Activated naive CD4-positive, alpha-beta T cell treated with anti-CD3 and anti-CD28 coated beads, Interleukin-2, amount 50 U/mL, for 24 hours (primary cell): ENCODE measurements around the gene PLXNA2.

Experiments
- H3K27ac Mint-ChIP-seq: one replicate; pipeline ENCODE4 v1.8.0; 2021; ENCODE audit warnings: mild to moderate bottlenecking, mixed read lengths
- H3K27me3 Mint-ChIP-seq: one replicate; pipeline ENCODE4 v1.8.0; 2021; ENCODE audit warnings: mixed read lengths
- H3K36me3 Mint-ChIP-seq: one replicate; pipeline ENCODE4 v1.8.0; 2021; ENCODE audit warnings: mixed read lengths
- H3K4me1 Mint-ChIP-seq: one replicate; pipeline ENCODE4 v1.8.0; 2021; ENCODE audit warnings: mixed read lengths
- H3K4me3 Mint-ChIP-seq: one replicate; pipeline ENCODE4 v1.8.0; 2021; ENCODE audit warnings: mild to moderate bottlenecking, mixed read lengths
- H3K9me3 Mint-ChIP-seq: one replicate; pipeline ENCODE4 v1.8.0; 2021; ENCODE audit warnings: mixed read lengths

PLXNA2 gene

DNA sequence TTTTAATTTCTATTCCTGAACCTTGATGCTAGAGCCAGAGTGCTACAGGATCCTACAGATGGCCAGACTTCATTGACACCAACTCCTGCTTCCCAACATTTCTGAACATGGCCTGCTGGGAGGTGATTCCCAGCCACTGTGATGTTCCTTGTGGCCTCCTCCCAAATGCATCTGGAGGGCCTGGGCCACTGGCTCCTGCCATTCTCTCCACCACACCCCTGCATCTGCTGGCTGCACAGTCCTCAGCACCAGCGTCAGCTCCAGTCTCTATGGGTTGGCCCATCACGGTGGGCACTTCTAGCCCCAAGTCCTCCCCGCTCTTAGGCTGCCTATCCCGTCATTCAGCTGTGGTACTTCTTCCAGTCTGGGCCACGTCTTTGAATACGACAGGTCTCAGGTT, 242.1 kb downstream of the PLXNA2 start:
- Mint-ChIP-seq H3K36me3 (no peaks in the 10 kb centered on the region), H3K27ac (no peak overlapping the region), H3K27me3 (no peaks in the 10 kb centered on the region), H3K4me3 (no peak overlapping the region), H3K9me3 (no peaks in the 10 kb centered on the region), H3K4me1 (no peaks in the 10 kb centered on the region)

- Mint-ChIP-seq H3K27ac (no peak overlapping the region), H3K9me3 (no peaks in the 10 kb centered on the region), H3K4me3 (no peak overlapping the region), H3K36me3 (no peaks in the 10 kb centered on the region), H3K27me3 (no peaks in the 10 kb centered on the region), H3K4me1 (no peaks in the 10 kb centered on the region)
These were observed 243.7 kb downstream of the PLXNA2 start for GRCh38 chr1:208000504-208000903.

DNA sequence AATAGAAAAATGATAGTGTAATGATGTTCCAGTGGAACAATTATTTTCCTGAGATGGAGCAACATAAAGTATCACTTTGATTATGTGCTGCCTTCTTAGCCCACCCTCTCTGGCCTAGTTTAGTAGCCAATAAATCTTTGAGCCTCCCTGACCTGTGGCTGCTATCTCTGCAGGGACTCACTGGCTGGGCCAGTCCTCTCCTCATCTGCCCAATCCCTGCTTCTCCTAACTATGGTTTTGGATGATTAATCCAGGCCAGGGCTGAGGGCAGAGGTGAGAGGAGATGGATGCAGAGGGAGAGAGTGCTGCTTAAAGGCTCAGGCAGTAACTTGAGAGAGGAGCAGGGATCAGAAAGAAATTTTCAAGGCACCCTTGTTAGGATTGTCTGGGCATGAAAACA, 244.2 kb downstream of the PLXNA2 start:
- no peak overlapping the region for H3K27ac Mint-ChIP-seq
- no peaks in the 10 kb centered on the region for H3K4me1 Mint-ChIP-seq
- no peaks in the 10 kb centered on the region for H3K36me3 Mint-ChIP-seq
- no peaks in the 10 kb centered on the region for H3K27me3 Mint-ChIP-seq
- no peaks in the 10 kb centered on the region for H3K9me3 Mint-ChIP-seq
- H3K4me3 Mint-ChIP-seq, result no peak overlapping the region

DNA sequence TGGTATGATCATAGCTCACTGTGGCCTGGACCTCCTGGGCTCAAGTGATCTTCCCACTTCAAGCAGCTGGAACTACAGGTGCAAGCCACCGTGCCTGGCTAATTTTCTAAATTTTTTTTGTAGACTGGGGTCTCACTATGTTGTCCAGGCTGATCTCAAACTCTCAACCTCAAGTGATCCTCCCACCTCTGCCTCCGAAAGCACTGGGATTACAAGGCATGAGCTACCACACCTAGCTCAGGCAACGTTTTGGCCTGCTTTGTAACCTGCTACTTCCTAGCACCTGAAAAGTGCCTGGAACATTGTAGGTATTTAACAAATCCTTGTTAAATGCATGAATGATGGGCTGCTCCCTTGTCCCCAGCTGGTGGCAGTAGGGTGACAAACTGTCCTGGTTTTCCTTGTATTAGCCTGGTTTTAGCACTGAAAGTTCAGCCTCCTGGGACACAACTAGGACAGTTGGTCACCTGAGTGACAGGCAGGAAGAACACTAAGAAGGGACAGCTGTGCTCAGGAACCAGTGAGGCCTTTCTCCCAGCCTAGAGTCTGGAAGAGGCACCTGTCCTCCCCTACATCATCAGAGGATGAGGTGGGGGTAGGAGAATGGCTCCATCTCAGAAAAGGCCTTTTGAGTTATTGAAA, 244.8 kb downstream of the PLXNA2 start:
- no peak overlapping the region for H3K27ac Mint-ChIP-seq

DNA sequence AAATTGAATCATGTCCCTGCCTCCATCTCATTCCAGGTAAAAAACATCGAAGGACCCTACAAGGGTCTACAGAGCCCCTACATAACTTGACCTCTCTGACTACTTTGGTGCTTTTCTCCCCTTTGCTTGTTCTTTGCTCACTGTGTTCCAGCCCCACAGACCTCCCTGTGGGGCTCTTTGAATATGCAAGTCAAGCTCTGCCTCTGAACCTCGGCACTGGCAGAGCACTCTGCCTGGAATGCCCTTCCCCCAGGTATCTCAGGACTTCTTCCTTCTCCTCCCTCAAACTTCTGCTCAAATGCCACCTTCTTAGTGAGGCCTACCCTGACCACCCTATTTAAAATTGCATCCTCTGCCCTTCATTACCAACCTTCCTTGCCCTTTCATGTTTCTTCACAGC, 245.5 kb downstream of the PLXNA2 start:
- Mint-ChIP-seq H3K4me1 (no peaks in the 10 kb centered on the region), H3K36me3 (no peaks in the 10 kb centered on the region), H3K9me3 (no peaks in the 10 kb centered on the region), H3K4me3 (no peak overlapping the region), H3K27ac (no peak overlapping the region), H3K27me3 (peaks cover 1% of the 10 kb centered on the region)

More for the DNA sequence above, 244.8 kb downstream of the PLXNA2 start:
- H3K27me3 Mint-ChIP-seq, result no peaks in the 10 kb centered on the region
- no peaks in the 10 kb centered on the region for H3K4me1 Mint-ChIP-seq
- no peaks in the 10 kb centered on the region for H3K36me3 Mint-ChIP-seq
- H3K9me3 Mint-ChIP-seq, result no peaks in the 10 kb centered on the region
- H3K4me3 Mint-ChIP-seq, result no peak overlapping the region

DNA sequence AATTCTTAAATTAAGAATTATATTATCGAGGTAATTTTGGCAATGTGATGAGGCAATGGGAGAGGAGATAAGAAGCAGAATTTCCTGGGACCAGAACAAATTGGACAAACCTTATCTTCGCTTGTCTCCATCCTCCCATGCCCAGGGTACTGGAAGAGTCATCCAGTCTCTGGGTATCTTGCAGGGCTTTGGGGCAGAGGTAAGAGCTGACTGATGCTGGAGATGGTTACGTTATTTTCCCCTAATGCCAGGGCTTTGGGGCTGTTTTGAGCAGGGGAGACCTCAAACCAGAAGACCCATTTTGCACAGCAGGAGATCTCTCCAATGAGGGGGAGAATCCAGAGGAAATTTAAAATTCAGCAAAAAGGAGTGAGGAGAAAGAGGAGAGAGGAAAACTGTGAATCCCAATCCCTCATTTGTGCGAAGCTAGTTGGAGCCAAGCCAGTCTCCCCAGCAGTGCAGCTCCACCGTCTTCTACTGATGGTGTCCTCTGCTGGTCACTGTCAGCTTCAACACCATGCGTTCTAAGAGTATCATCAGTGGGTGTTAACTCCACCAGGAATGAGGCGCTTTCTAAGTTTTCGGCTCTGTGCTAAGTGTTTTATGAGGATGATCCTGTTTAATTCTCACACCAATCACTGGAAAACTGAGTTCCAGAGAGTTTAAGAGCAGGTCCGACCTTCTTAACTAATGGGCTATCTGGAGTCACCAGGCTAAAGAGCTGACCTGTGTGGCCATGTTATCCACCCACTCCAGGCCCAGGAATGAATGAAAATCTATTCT, 246.5 kb downstream of the PLXNA2 start:
- Mint-ChIP-seq H3K36me3 (no peaks in the 10 kb centered on the region), H3K4me1 (no peaks in the 10 kb centered on the region), H3K27me3 (peaks cover 3% of the 10 kb centered on the region), H3K4me3 (no peak overlapping the region), H3K9me3 (no peaks in the 10 kb centered on the region), H3K27ac (no peak overlapping the region)

GRCh38 chr1:207996636-207997035, 247.5 kb downstream of the PLXNA2 start:
- no peak overlapping the region for H3K27ac Mint-ChIP-seq
- no peaks in the 10 kb centered on the region for H3K4me1 Mint-ChIP-seq
- no peak overlapping the region for H3K4me3 Mint-ChIP-seq
- no peaks in the 10 kb centered on the region for H3K36me3 Mint-ChIP-seq
- H3K9me3 Mint-ChIP-seq, result no peaks in the 10 kb centered on the region
- peaks cover 3% of the 10 kb centered on the region for H3K27me3 Mint-ChIP-seq

- peaks cover 3% of the 10 kb centered on the region for H3K27me3 Mint-ChIP-seq
- no peak overlapping the region for H3K4me3 Mint-ChIP-seq
- H3K4me1 Mint-ChIP-seq, result no peaks in the 10 kb centered on the region
- no peaks in the 10 kb centered on the region for H3K9me3 Mint-ChIP-seq
- H3K36me3 Mint-ChIP-seq, result no peaks in the 10 kb centered on the region
- H3K27ac Mint-ChIP-seq, result no peak overlapping the region
These were observed 248.6 kb downstream of the PLXNA2 start for GRCh38 chr1:207995576-207995975.

DNA sequence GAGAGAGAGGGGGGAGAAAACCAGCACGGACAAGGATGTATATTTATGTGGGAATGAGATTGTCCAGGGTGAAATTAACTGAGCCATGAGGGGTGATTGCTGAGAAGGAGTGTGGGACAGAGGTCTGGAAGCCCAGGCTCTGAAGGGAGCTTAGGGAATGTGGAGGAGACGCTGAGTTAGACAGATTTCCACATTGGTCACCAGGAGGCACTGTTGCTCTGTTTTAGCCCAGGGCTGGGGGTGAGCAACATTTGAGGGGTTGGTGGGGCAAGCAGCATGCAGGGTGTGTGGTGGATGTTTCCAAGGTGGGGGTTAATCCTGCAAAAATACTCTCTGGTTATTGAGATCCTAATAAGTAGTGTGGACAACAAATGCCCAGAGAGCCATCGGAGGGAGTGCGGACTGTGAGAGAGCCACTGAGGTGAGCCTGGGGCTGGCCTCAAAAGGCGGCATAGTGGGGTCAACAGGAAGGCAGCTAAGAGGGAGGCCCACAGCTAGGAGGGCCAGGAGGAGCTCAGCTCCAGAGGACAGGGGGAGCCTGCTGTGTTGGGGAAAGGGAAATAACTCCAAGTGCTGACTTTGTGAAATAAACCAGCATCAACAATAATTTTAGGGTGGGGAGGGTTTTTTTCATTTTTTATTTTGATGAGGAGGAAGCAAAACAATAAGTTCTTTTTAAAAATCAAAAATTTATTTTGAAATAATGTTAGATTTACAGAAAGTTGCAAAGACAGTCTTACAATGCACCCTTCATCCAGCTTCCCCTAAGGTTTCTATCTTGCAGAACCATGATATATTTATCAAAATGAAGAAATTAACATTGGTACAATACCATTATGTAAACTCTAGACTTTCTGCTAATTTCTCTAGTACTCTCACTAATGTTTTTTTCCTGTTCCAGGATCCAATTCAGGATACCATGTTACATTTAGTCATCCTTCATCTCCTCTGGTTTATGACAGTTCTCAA, 250.4 kb downstream of the PLXNA2 start:
- Mint-ChIP-seq H3K4me3 (no peak overlapping the region), H3K27ac (no peak overlapping the region), H3K27me3 (peaks cover 7% of the 10 kb centered on the region), H3K4me1 (no peaks in the 10 kb centered on the region), H3K9me3 (no peaks in the 10 kb centered on the region), H3K36me3 (no peaks in the 10 kb centered on the region)

DNA sequence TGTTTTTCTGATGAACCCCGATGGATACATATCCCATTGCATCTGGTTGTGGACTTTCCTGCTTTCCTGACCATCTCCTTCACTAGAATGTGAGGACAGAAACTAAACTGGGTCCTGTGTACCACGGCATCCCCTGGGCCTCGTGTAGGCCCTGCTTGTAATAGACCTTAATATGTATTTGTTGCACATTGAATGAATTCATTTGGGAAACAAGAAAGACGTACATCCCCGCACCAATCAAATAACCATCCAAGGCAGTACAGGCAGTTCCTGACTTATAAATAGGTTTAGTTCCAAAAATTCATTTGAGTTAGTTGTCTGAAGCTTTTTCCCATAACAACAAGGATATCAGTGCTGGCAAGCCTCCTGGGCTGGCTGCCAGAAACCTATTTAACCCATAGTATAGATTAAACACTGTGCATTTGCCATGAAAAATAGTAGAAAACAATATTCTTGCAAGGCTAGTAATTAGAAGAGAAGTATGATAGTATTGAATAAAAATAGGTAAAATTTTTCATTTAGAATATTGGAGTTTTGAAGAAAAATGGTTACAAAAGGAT, 251.4 kb downstream of the PLXNA2 start:
- Mint-ChIP-seq H3K4me1 (no peaks in the 10 kb centered on the region), H3K36me3 (no peaks in the 10 kb centered on the region), H3K27me3 (peaks cover 7% of the 10 kb centered on the region), H3K9me3 (no peaks in the 10 kb centered on the region), H3K4me3 (no peak overlapping the region), H3K27ac (no peak overlapping the region)

- H3K4me3 Mint-ChIP-seq, result no peak overlapping the region
- H3K9me3 Mint-ChIP-seq, result no peaks in the 10 kb centered on the region
- no peaks in the 10 kb centered on the region for H3K36me3 Mint-ChIP-seq
- H3K27ac Mint-ChIP-seq, result no peak overlapping the region
- H3K4me1 Mint-ChIP-seq, result no peaks in the 10 kb centered on the region
- H3K27me3 Mint-ChIP-seq, result peaks cover 7% of the 10 kb centered on the region
These were observed 252.6 kb downstream of the PLXNA2 start for GRCh38 chr1:207991583-207992026.

DNA sequence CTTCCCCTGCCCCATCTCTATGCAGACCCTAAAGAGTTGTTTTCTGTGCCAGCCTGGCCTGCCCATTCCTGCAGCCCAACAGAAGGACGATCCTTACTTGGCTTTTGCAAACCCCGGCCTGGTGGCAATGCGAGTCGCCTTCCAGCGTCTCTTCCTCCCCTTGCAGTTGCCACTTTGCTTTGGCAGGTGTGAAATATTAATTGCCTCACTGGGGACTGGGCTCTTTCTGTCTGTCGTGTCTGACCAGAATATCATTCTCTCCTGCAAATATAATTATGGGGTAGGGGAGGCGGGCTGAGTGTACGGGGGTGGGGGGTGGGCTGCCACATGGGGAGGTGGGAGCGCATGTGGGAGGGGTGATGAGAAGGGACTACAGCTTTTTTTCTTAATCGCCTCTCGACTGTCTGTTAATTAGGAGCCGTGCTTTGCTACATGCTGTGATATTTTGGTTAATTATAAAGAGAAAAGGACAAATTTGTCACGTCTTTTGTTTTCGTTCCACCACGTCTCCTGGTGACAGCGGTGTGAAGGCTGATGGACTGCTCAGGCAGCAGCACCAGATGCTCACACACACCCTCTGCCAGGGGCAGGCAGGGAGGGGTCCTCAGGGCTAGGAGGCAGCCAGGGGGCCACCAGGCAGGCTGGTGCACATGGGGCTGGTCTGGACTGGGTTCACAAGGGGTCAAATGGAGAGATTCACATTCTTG, 253.2 kb downstream of the PLXNA2 start:
- Mint-ChIP-seq H3K4me1 (no peaks in the 10 kb centered on the region), H3K9me3 (no peaks in the 10 kb centered on the region), H3K36me3 (no peaks in the 10 kb centered on the region), H3K27ac (no peak overlapping the region), H3K27me3 (peaks cover 7% of the 10 kb centered on the region), H3K4me3 (no peak overlapping the region)

DNA sequence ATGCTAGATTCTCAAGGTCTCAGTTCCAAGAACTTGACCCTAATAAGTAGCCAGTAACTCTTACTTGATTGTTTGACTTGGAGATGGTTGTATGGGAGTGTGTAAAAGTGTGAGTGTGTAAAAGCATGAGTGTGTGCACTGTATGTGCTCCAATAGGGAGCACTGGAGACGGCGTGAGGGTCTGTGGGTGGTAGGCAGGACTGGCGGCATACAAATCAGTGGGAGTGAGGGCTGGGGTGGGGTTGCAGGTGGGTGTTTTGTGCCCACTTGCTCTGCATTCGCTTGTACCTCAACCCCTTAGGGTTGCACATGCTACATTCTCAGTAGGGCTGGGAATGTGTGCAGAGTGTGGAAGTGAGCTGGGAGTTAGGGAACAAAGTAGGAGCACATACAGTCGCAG, 253.7 kb downstream of the PLXNA2 start:
- no peak overlapping the region for H3K27ac Mint-ChIP-seq
- H3K9me3 Mint-ChIP-seq, result no peaks in the 10 kb centered on the region
- H3K36me3 Mint-ChIP-seq, result no peaks in the 10 kb centered on the region
- H3K27me3 Mint-ChIP-seq, result peaks cover 7% of the 10 kb centered on the region
- H3K4me3 Mint-ChIP-seq, result no peak overlapping the region
- H3K4me1 Mint-ChIP-seq, result no peaks in the 10 kb centered on the region

DNA sequence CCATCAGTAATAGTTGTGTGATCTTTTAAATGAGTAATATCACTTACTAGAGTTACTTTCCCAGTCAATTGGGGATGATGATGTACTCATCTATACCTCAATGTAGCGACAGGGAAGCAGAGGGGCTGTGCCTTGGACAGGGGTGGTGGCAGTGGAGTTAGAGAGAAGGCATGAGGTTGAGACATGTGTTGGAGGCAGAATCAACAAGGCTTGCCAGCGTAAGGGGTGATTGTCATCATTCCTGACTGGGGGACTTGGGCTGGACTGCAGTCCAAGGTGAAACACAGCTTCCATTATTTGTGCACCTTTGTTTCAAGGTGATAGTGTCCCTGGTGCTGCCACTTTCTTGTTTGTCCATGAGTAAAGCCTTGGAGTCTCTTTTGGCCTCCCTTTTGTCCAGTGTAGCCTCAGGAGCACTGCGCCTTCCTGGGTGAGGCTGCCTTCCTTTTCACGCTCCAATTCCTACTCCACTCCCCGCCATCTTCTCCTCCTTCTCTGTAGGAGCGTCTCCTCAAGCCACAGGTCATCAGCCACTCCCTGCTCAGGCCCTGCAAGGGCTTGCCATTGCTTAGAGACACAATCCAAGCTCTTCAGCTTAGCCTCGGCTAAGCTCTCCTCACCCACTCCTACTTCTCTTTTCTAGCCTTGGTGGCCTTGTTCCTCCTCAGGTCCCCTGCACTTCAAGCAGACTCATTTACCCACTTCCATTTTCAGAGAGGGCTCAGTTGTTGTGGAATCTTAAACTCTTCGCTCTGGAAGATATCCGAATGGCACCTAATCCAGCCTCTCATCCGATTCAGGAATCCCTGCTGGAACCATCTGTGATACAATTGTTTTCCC, 255.6 kb downstream of the PLXNA2 start:
- no peaks in the 10 kb centered on the region for H3K9me3 Mint-ChIP-seq
- H3K27ac Mint-ChIP-seq, result no peak overlapping the region
- H3K36me3 Mint-ChIP-seq, result no peaks in the 10 kb centered on the region
- peaks cover 5% of the 10 kb centered on the region for H3K27me3 Mint-ChIP-seq
- H3K4me1 Mint-ChIP-seq, result no peaks in the 10 kb centered on the region
- no peak overlapping the region for H3K4me3 Mint-ChIP-seq
